Fibroblast of mammary gland (primary cell): ENCODE measurements around the gene ITGAE.
A peak's percentile ranks its signal among the peaks of the same experiment; 100 is the strongest.

Source experiments
- DNase-seq: peaks from one replicate; pipeline ENCODE4 v3.0.0-alpha.2; 2010; ENCODE audit warnings: low read depth
- H3K4me3 ChIP-seq: 2 replicates; pipeline ENCODE4 v1.5.1; 2011; ENCODE audit warnings: low read depth, mild to moderate bottlenecking, low read length, moderate library complexity; ENCODE audit not compliant: control insufficient read depth
- TF ChIP-seq, protein P1 (sequence below): conservative IDR thresholded peaks from 2 replicates; pipeline ENCODE4 v1.5.1; 2011; ENCODE audit warnings: low read depth, low read length, inconsistent platforms; ENCODE audit not compliant: control insufficient read depth, insufficient read depth

ITGAE gene

DNA sequence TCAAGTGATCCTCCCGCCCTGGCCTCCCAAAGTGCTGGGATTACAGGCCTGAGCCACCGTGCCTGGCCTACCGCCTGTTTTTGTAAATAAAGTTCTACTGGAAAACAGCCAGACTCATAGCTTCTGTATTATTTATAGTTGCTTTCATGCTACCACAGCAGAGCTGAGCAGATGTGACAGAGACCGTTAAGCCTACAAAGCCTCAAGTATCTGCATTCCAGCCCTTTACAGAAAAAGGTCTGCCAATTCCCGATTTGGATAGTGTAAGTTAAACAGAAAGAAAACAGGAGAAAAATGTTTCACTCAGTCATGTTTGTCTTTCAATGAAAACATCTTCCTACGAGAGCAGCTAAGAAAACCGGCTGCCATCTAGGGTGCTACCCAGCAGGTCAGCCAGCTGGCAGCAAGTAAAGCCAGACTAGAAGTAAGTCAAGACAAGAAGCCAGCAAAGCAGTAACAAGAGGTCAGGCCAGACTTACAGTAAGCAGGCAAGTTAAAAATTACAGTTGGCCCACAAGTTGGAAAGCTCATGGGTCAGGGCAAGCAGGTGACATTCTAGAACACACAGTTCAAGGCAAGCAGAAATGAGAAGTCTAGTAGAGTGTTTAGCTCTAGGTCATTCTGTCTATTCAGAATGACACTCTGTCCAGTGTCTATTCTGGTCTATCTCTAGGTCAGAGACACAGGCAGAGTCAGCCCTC lies 27.3 kb upstream of the ITGAE start:
- no peak for DNase-seq
- TF ChIP-seq, protein P1, sequence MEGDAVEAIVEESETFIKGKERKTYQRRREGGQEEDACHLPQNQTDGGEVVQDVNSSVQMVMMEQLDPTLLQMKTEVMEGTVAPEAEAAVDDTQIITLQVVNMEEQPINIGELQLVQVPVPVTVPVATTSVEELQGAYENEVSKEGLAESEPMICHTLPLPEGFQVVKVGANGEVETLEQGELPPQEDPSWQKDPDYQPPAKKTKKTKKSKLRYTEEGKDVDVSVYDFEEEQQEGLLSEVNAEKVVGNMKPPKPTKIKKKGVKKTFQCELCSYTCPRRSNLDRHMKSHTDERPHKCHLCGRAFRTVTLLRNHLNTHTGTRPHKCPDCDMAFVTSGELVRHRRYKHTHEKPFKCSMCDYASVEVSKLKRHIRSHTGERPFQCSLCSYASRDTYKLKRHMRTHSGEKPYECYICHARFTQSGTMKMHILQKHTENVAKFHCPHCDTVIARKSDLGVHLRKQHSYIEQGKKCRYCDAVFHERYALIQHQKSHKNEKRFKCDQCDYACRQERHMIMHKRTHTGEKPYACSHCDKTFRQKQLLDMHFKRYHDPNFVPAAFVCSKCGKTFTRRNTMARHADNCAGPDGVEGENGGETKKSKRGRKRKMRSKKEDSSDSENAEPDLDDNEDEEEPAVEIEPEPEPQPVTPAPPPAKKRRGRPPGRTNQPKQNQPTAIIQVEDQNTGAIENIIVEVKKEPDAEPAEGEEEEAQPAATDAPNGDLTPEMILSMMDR, result no peak
- H3K4me3 ChIP-seq, result no peak overlapping the region

- no peak overlapping the region for H3K4me3 ChIP-seq
- TF ChIP-seq, protein P1, result peak; percentile 92
- peak; percentile 83 for DNase-seq
Measured at GRCh38 chr17:3827124-3827773, 26.3 kb upstream of the ITGAE start.

DNA sequence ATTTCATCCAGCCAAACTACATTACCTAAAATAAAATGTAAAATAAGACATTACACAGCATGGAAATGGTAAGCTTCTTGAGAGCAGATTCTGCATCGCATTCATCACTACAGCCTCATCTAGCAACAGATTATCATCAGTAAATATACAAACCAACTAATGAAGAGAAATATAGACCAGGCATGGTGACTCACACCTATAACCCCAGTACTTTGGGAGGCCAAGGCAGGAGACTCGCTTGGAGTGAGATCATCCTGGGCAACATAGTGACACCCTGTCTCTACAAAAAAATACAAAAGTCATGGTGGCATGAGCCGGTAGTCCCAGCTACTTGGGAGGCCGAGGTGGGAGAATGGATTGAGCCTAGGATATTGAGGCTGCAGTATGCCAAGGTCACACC lies 25.2 kb upstream of the ITGAE start:
- no peak overlapping the region for H3K4me3 ChIP-seq
- peak; percentile 21 for DNase-seq
- TF ChIP-seq, protein P1, result no peak

GRCh38 chr17:3821101-3821500 lies 20.1 kb upstream of the ITGAE start:
- TF ChIP-seq, protein P1, result no peak
- H3K4me3 ChIP-seq, result no peak overlapping the region
- DNase-seq, result no peak

GRCh38 chr17:3818786-3819185 lies 17.8 kb upstream of the ITGAE start:
- TF ChIP-seq, protein P1, result no peak
- DNase-seq, result no peak

GRCh38 chr17:3817851-3818605 lies 17.0 kb upstream of the ITGAE start:
- TF ChIP-seq, protein P1, result no peak
- DNase-seq, result no peak
- H3K4me3 ChIP-seq, result no peak overlapping the region

More at GRCh38 chr17:3818786-3819185, 17.8 kb upstream of the ITGAE start:
- no peak overlapping the region for H3K4me3 ChIP-seq
